HG02884 (cell line): ENCODE results near the gene CNMD.
"Not testable (repeated sequence)": the region's sequence is repeated elsewhere in the genome, so short reads cannot be mapped to it uniquely, and the experiment has no call there.

Experiments
- ATAC-seq: cut with Tn5 transposase; IDR thresholded peaks from one replicate; pipeline ENCODE4 v1.9.1; 2021; ENCODE audit warnings: mild to moderate bottlenecking, moderate library complexity; ENCODE audit not compliant: unreplicated experiment

CNMD gene

GRCh38 chr13:52744842-52745375 is 5.3 kb upstream of the CNMD start:
- ATAC-seq: no peak

DNA sequence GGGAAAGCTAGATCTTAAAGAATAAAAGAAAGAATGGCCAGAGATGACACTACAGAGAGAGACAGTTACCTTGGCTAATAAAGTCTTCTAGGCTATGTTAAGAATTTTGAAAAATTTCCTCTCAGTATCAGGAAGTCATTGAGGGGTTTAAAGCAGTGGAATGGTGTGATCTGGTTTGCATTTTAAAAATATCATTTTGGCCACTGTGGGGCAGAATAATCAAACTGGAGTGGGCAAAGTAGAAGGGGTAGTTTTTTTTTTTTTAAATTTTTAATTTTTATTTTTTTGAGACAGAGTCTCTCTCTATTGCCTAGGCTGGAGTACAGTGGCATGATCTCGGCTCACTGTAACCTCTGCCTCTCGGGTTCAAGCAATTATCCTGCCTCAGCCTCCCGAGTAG is 4.4 kb upstream of the CNMD start:
- ATAC-seq: no peak

GRCh38 chr13:52743569-52743968 is 3.9 kb upstream of the CNMD start:
- ATAC-seq: no peak

DNA sequence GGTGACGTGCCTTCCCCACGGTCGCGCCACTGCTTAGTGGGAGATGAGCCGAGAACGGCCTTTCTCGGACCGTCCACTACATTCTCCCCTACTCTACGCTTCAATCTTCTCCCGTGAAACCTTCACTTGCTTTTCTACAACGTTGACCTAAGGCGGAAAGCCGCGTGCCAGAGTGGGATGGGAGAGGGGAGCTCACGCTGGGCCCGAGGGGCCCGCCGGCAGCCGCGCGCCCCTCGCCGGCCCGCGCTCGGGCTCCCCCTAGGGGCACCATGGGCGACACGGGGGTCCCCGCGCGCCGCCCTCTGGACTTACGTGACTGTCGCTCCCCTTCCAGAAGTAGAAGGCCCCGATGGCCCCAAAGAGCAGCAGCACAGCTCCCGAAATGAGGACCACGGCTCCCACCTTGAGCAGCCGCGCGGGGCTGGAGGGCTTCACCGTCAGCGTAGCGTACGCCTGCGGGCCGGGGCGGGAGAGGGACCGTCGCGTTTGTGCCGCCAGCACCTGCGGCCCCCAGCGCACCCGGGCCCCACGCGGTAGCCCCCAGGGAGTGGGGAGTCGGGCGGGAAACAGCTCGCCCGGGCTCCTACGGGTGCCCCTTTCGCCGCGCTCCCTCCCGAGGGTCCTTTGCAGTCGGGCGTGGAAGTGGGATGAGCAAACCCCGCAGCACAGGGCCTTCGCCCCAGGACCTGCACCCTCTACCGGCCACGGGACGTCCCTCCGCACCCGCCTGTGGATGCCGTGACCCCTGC is 727 bp downstream of the CNMD start:
- ATAC-seq: peak; percentile 51

DNA sequence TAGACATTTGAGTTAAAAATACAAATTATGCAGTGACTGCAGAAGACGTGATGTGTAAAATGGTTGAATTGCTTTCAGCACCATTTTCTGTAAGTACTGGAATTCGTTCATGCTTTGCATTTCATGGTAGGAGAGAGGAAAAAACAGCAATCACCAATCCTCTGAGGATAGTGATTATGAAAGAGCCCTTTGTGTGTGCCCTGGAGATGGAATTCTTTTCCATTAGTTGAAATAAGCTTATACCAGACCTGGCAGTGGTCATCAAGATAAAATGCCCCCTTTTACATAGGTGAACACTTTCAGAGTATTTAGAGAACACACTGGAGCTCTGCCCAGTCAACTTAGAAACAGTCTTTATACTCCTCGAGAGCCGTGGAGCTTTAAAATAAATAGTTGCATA is 1.7 kb downstream of the CNMD start:
- ATAC-seq: no peak

GRCh38 chr13:52737451-52737850 is 2.2 kb downstream of the CNMD start:
- ATAC-seq: no peak

- ATAC-seq: no peak
Measured at GRCh38 chr13:52736891-52737290, 2.7 kb downstream of the CNMD start.

- no peak for ATAC-seq
Measured at GRCh38 chr13:52734075-52734623, 5.5 kb downstream of the CNMD start.

- ATAC-seq: no peak
Measured at GRCh38 chr13:52726258-52726657, 13.4 kb downstream of the CNMD start.

GRCh38 chr13:52725302-52725701 is 14.3 kb downstream of the CNMD start:
- no peak for ATAC-seq

- no peak for ATAC-seq
Measured at GRCh38 chr13:52723181-52723580, 16.4 kb downstream of the CNMD start.

- ATAC-seq: not testable (repeated sequence)
Measured at GRCh38 chr13:52721356-52721755, 18.3 kb downstream of the CNMD start.

DNA sequence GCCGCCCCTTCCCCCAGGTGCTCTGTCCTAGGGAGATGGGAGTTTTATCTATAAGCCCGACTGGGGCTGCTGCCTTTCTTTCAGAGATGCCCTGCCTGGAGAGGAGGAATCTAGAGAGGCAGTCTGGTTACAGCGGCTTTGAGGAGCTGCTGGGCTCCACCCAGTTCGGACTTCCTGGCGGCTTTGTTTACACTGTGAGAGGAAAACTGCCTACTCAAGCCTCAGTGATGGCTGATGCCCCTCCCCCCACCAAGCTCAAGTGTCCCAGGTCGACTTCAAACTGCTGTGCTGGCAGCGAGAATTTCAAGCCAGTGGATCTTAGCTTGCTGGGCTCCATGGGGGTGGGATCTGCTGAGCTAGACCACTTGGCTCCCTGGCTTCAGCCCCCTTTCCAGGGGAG is 18.7 kb downstream of the CNMD start:
- ATAC-seq: not testable (repeated sequence)

DNA sequence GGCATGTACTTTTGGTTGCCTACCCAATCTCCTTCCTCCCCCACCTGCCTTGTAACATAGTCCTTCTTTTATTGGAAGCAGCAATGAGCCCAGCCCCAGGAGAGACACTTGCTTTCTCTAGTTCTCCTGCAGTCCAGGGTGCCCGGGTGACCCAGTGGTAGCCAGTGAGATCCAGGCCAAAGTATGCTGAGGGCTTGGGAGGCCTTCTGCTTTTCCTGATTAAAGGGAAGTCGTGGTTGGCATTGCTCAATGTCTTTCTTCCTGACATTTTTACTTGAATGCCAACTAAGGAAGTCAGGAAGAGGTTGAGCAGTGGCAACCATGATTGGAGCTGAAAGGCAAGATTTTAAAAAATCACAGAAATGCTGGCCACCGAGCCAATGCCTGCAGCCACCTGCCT is 25.7 kb downstream of the CNMD start:
- no peak for ATAC-seq

DNA sequence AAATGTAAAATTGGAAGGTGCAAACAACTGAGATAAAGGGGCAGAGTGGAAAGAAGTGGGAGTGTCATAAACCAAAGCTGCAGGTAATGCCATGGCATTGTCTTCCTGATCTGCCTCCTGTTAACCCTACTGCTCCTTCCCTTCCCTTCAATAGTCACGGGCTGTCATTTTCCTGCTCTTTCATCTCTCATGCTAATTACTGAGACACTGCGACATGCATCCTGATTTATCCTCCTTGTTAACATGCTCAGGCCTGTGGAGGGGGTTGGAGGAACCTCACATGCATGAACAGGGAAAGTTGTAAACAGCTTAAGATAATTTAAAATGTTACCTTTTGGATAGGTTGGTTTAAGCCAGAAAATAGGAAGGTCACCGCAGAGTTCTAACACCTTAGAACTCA is 27.2 kb downstream of the CNMD start:
- no peak for ATAC-seq

GRCh38 chr13:52711286-52711685 is 28.3 kb downstream of the CNMD start:
- ATAC-seq: no peak

DNA sequence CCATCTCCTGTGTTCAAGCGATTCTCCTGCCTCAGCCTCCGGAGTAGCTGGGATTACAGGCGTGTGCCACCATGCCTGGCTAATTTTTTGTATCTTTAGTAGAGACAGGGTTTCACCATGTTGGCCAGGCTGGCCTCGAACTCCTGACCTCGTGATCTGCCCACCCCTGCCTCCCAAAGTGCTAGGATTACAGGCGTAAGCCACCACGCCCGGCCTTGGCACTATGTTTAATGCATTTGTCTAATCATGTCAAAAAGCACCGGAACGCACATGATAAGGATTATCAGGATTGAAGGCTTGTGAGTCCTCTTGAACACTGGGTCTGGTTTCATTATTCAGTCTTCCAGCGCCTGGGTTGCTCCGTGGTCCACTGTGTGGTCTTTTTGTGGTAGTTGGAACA is 31.4 kb downstream of the CNMD start:
- not testable (repeated sequence) for ATAC-seq

- ATAC-seq: no peak
Measured at GRCh38 chr13:52707375-52707774, 32.2 kb downstream of the CNMD start.

GRCh38 chr13:52706081-52706480 is 33.5 kb downstream of the CNMD start:
- ATAC-seq: no peak

GRCh38 chr13:52703482-52703881 is 36.1 kb downstream of the CNMD start:
- ATAC-seq: no peak

DNA sequence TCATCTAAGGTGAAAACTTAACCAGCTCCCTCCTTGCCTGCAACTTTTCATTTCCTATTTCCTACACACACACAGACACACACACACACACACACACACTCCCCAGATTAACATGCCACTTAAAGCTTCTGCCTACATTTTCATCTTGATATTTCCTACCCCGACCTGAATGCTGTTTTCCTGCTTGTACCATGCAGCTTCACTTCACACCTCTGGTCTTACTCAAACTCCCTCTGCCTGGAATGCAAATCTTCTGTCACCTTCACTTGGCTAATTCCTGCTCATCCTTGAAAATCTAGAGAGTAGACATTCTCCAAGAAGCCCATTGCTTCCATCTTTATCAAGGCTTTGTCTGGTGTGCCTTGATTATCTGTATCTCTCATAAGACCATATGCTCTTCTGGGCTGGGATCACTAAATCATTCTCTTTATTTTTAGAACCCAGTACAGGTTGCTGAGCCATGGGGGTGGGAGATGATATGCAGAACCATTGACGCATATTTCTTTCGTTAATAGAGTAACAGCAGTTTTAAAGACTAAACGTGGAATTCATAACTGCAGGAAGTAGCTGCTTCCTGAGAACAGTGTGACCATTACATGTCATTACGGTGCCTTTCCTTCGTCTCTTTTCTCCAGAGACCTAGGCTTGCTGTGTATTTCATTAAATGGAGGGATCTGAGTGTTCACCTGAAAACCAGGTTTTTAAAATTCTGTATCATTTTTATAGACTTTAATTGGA is 37.7 kb downstream of the CNMD start:
- no peak for ATAC-seq

- no peak for ATAC-seq
Measured at GRCh38 chr13:52696566-52696965, 43.1 kb downstream of the CNMD start.
